HG03558 (cell line): ENCODE measurements around the gene TRIM40.

Experiments used
- ATAC-seq: cut with Tn5 transposase; IDR thresholded peaks from one replicate; pipeline ENCODE4 v1.9.1; 2021; ENCODE audit warnings: moderate number of reproducible peaks; ENCODE audit not compliant: unreplicated experiment; ENCODE audit errors: extremely low read depth

TRIM40 gene

GRCh38 chr6:30145818-30146217 lies 9.9 kb downstream of the TRIM40 start:
- ATAC-seq, result no peak

- ATAC-seq, result no peak
Observed at GRCh38 chr6:30147096-30147495, 11.2 kb downstream of the TRIM40 start.

DNA sequence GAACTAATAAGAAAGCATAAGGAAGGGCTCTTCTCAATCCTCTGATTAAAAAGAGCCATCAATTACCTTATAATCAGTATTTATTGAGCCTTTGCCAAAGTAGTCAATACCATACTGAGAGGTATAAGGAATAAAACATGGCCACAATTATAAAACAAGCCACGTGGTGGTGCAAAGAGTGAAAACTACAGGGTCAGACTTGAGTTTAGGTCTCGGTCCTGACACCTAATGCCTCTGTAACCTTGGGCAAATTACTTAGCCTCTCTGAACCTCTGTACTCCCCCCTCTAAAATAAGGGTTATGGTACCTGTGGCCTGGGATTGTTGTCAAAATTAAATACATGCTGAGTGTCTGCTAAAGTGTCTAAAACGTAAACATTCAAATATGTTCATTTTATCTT lies 13.3 kb downstream of the TRIM40 start:
- ATAC-seq, result no peak

- no peak for ATAC-seq
Observed at GRCh38 chr6:30149858-30150550, 14.1 kb downstream of the TRIM40 start.

DNA sequence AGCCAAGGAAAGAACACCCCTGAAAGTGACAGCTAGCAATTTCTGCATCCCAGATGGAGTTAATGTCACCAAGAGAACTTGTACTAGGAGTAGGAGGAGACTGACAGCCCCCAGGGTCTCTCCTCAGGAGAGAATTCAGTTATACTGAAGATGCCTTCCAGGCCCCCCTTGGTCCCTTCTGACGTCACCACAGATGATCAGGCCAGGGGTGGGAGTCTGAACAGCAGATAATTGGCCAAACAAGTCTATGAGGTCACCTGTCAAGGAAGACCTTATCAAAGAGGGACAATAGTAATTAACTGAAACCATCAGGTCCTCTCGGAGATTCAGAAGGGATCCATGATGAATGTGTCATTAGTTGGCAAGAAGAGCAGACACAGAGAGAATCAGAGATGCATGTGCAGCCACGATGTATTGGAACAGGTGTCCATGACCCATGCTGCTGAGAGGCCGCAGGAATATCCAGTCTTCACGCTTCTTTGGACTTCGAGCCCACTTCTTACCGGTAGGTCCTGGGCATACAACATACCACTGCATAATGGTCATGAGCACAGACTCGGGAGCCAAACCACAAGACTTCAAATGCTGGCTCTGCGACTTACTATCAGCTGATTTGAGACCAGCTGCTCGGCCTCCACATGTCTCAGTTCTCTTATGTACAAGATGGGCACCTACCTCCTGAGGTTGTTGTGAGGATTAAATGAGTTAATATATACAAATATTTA lies 14.9 kb downstream of the TRIM40 start:
- ATAC-seq, result no peak

GRCh38 chr6:30151580-30151979 lies 15.6 kb downstream of the TRIM40 start:
- ATAC-seq, result no peak

GRCh38 chr6:30152016-30152673 lies 16.2 kb downstream of the TRIM40 start:
- no peak for ATAC-seq

DNA sequence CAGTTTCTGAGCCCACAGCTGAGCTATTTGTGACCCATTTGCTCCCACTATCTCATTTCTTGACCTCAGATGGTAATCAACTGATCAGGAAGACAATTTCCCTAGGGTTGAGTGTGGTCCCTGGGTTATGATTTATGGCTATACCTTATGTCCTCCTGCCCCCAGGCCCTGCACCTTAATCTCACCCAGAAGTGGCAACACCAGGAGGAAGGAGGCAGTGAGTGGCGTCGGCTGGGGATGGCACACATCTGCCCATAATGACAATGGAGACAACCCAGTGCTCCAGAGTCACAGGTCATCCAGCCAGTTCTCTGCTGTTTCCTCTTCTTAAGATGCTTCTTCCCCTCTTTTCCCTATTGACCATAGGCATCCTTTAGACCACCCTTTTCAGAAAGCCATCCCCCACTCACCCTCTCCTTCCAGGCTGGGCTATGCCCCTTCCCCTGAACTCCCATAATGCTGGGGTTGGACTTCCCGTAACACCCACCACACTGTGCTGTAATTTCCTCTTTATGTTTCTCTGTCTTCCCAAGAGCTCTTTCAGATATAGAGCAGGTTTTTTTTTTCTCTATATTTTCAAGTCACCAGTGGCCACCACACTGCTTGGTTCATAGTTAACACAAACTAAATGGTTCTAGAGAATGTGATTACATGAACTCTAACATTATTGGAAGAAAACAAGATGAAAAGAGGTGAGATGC lies 17.1 kb downstream of the TRIM40 start:
- ATAC-seq, result no peak

DNA sequence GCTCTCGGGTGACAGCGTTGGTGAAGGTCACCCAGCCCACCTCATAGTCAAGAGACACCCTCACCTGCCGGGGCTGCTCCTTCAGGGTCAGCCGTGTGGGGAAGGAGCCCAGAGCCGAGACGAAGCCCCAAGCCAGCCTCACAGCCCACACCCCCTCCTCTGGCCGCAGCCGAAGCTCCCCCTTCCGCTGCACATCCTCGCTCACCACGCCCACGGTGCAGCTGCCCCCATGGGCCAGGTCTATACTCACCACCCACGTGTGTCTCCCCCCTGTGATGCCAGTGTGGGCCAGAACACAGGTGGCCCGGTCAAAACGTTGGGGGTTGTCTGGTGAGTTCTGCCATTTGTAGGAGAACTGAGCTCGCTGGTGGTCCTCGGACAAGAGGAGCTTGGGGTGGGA lies 18.1 kb downstream of the TRIM40 start:
- no peak for ATAC-seq

GRCh38 chr6:30154709-30155519 lies 19.0 kb downstream of the TRIM40 start:
- no peak for ATAC-seq

- ATAC-seq, result no peak
Observed at GRCh38 chr6:30155520-30156261, 19.8 kb downstream of the TRIM40 start.

DNA sequence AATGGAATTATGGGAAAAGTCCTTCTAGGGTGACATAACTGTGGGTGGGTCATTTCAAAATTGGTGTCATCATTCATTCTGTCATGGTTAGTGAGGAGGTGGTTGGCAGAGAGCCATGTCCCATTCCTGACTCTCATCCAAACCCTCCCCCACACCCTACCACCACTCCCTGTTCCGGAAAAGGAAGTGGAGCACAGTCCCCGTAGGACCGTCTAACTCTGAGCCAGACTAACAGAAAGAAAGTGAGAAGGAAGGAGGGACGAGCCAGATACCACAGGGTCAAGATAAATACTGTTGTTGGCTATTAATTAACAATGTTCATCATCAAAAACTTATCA lies 20.3 kb downstream of the TRIM40 start:
- ATAC-seq, result no peak

GRCh38 chr6:30156774-30157173 lies 20.8 kb downstream of the TRIM40 start:
- ATAC-seq, result no peak

DNA sequence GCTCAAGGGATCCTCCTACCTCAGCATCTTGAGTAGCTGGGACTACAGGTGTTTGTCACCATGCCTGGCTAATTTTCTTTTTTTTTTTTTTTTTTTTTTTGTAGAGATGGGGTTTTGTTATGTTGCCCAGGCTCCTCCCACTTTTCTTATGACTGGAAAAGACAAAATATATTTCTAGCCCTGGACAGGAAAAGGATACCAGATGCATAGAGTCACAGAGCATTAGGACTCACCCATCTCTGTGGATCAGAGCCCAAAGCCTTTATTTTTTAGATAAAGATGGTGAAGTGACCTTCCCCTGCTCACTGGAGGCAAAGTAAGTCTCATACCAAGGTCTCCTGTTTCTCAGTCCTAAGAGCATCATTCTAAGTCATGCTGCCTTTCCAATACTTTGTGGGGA lies 21.6 kb downstream of the TRIM40 start:
- ATAC-seq, result no peak

GRCh38 chr6:30157999-30158398 lies 22.1 kb downstream of the TRIM40 start:
- no peak for ATAC-seq

GRCh38 chr6:30158475-30159040 lies 22.6 kb downstream of the TRIM40 start:
- no peak for ATAC-seq

DNA sequence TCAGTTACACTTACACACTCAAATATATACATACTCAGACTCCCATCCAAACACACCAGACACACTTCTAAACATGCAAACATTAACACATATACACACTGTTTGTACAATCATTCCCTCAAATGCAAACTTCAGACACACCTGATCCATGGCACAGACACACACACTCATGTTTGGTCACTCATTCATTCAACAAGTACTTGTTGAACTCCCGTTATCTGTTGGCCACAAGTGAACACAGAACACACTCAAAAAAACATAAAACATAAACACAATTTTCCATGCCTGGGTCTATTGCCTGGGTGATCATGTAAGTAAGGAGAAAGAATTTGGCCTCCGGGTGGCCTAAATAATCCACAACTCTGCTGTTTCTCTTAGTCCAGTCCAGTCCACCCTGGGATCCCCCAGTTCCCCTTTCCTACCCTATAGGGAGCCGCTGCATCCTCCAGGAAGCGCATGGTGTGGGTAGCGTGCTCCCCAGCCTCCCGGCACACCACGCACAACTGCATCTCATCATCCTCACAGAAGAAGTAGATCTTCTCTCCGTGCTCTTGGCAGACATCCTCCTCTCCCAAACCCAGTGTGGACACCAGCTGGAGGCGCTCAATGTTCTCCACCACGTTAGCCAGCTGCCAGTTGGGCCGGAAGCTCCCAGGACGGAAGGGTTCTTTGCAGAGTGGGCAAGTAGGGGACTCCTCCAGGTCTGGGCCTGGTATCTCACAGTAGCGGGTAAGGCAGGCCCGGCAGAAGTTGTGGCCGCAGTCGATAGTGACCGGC lies 24.3 kb downstream of the TRIM40 start:
- ATAC-seq, result no peak

DNA sequence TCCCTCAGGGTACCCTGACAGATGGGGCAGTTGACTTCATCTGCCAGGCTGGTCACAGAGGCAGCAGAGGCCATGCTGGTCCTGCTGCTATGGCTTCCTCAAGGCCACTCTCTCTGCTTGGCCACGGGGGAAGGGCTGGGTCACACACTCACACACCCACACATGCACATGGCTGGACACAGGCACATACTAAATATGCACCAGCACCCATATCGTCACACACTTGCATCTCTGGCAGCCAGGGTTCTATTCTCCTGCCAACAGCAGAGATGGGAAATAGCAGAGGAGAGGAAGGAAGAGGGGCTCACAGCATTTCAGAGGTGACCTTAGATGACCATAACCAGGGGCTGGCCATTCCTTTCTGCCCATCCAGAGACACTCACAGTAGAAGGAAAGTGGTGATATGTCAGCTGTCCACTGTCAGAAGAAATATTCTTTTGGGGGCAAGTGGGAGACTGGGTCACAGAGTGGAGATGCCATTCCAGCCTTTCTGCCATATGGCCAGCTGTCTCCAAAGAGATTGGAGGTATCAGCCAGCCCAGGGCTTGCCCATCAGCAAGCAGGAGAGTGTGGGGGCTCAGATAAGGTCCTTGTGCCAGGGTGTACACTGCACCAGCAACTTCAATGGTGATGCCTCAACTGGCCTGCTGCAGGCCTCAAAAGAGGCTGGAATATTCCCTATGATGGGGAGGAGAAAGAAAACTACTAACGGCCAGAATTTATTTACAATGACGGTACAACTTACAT lies 25.0 kb downstream of the TRIM40 start, which contains the start of gene TRIM10:
Gene TRIM10, minus strand, starts transcription at position 427 of the 747 bp plus-strand sequence. Its CDS starts 353 bp downstream, at position 74.
- no peak for ATAC-seq
